Osteoblast (primary cell): ENCODE measurements around the gene CFAP43. TPM values are rescaled to one million over a fixed set of nuclear protein-coding genes. Genes with fewer than 3 reads are reported as not detected.

Experiments
- DNase-seq: peaks from one replicate; pipeline ENCODE4 v3.0.0; 2011; ENCODE audit warnings: low spot score, mixed read lengths; ENCODE audit not compliant: insufficient read length; ENCODE audit errors: missing footprints
- H2AFZ ChIP-seq: 2 replicates; pipeline ENCODE4 v1.6.0; 2011; ENCODE audit warnings: mild to moderate bottlenecking, low read length
- H3K27ac ChIP-seq: 2 replicates; pipeline ENCODE4 v1.5.1; 2011; ENCODE audit warnings: mild to moderate bottlenecking, low read depth, low read length, moderate library complexity
- H3K27me3 ChIP-seq: 2 replicates; pipeline ENCODE4 v1.6.0; 2012; ENCODE audit warnings: mild to moderate bottlenecking, control low read depth, inconsistent platforms, low read length, moderate library complexity; ENCODE audit not compliant: insufficient read depth
- H3K36me3 ChIP-seq: 2 replicates; pipeline ENCODE4 v1.5.1; 2011; ENCODE audit warnings: mild to moderate bottlenecking, low read length, control low read depth, moderate library complexity; ENCODE audit not compliant: insufficient read depth
- H3K4me1 ChIP-seq: 2 replicates; pipeline ENCODE4 v1.5.1; 2011; ENCODE audit warnings: mild to moderate bottlenecking, low read length, control low read depth, moderate library complexity; ENCODE audit not compliant: insufficient read depth
- H3K4me2 ChIP-seq: 2 replicates; pipeline ENCODE4 v1.6.0; 2011; ENCODE audit warnings: mild to moderate bottlenecking, low read length; ENCODE audit not compliant: insufficient read depth
- H3K4me3 ChIP-seq: fragments of 200-600 bp; sonication (generic); 3 replicates; pipeline ENCODE4 v1.5.1; 2012; ENCODE audit warnings: mild to moderate bottlenecking, low read length, inconsistent platforms; ENCODE audit not compliant: insufficient read depth
- H3K79me2 ChIP-seq: 2 replicates; pipeline ENCODE4 v1.6.0; 2012; ENCODE audit warnings: mild to moderate bottlenecking, low read length, control low read depth, inconsistent platforms; ENCODE audit not compliant: insufficient read depth
- H3K9me3 ChIP-seq: 2 replicates; pipeline ENCODE4 v1.5.1; 2011; ENCODE audit warnings: low read depth, low read length, control low read depth
- H4K20me1 ChIP-seq: 2 replicates; pipeline ENCODE4 v1.6.0; 2012; ENCODE audit warnings: mild to moderate bottlenecking, low read length, control low read depth; ENCODE audit not compliant: insufficient read depth
- CTCF ChIP-seq: IDR thresholded peaks from 2 replicates; pipeline ENCODE4 v1.5.1; 2011; ENCODE audit warnings: mild to moderate bottlenecking, low read depth, low read length, moderate library complexity; ENCODE audit errors: extremely low read depth
- total RNA-seq: library from RNA; depleted of rRNA; stranded (reverse); fragments of >200 nt; gene quantifications from 2 replicates; pipeline ENCODE4 v1.2.3, GENCODE V29; 2012

The CFAP43 gene
- total RNA-seq, 1 donor: 0.36 TPM

DNA sequence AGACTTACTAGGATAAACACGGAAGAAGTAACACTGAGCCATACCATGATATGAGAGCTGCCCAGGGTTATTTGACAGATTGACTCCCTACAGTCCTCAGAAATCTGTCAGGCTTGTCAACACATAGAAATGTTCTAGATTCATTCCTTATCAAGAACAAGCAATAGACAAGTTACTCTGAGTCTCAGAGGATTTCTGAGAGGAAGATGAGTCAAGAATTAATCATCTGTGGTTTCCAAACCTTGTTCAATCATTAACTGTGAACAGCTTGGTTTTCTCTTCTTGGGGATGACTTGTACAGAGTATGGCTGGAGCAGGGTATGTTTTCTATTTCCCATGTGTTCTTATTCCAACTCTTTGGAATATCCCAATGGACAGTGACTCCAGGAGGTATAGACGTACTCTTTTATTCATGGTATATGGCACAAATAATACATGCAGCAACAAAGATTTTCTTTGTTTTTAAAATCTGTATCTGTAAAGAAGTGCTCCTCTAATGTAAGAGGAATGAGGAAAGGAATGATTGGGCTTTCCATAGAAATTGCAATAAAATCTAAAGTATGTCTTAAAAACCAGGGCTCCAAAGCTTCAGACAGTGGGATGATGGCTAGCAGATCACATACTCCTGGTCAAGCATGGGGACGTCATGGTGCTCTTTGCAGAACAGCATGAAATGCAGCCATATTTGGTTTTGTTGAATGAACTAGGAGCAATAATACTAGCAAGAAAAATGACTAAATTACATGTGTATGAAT is 122.1 kb downstream of the CFAP43 start:
- H2AFZ ChIP-seq: no peak overlapping the region
- no peak overlapping the region for H3K4me3 ChIP-seq
- peak overlapping the region; percentile 47 for H3K27ac ChIP-seq
- no peaks in the 10 kb centered on the region for H3K36me3 ChIP-seq
- no peak for TF ChIP-seq CTCF
- DNase-seq: no peak
- H3K9me3 ChIP-seq: no peaks in the 10 kb centered on the region
- H3K4me1 ChIP-seq: peaks cover 13% of the 10 kb centered on the region
- peak overlapping the region; percentile 22 for H3K4me2 ChIP-seq
- H4K20me1 ChIP-seq: no peaks in the 10 kb centered on the region
- H3K27me3 ChIP-seq: no peaks in the 10 kb centered on the region
- H3K79me2 ChIP-seq: no peaks in the 10 kb centered on the region

DNA sequence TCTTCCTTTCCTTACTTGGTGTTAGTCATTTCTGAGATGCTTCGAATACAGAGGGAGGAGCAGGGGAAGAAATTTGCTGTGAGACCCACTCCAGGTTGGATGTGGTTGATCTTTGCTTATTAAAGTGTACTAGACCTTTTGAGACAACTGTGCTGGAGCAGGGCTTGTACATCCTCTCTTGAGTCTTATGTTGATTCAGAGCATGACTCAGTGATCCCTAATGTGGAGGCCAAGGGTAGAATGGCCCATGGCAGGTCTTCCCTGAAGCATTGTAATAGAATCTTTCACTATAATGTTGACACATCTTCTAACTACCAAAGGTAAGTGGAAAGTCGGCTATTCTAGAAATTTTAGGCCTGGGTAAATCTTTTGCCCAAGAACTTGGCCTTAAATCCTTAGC is 127.2 kb downstream of the CFAP43 start:
- H3K36me3 ChIP-seq: no peaks in the 10 kb centered on the region
- no peak overlapping the region for H2AFZ ChIP-seq
- H3K27ac ChIP-seq: no peak overlapping the region
- H3K4me3 ChIP-seq: no peak overlapping the region
- H3K79me2 ChIP-seq: no peaks in the 10 kb centered on the region
- no peaks in the 10 kb centered on the region for H3K9me3 ChIP-seq
- H3K4me1 ChIP-seq: peaks cover 6% of the 10 kb centered on the region
- no peaks in the 10 kb centered on the region for H4K20me1 ChIP-seq
- no peaks in the 10 kb centered on the region for H3K27me3 ChIP-seq
- no peak overlapping the region for H3K4me2 ChIP-seq
- DNase-seq: no peak
- TF ChIP-seq CTCF: no peak

DNA sequence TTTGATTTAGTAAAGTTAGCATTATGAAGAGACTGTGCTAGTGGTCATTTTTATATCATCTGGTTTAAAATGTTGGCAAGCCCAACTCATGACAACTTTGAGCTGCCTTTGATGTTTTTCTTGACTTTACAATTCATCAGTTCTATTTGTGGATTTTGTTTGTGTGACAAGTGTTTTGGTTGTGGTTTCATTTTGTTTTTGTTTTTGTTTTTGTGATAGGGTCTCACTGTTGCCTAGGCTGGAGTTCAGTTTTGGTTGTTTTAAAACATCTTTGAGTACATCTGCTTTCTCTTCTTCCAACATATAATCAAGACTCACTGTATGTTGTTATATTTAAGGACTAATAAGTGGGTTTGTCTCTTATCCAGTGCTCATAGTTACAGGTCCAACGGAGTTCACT is 127.7 kb downstream of the CFAP43 start:
- H3K4me1 ChIP-seq: peaks cover 1% of the 10 kb centered on the region
- no peak overlapping the region for H3K27ac ChIP-seq
- no peak for DNase-seq
- H2AFZ ChIP-seq: no peak overlapping the region
- no peaks in the 10 kb centered on the region for H3K9me3 ChIP-seq
- H4K20me1 ChIP-seq: no peaks in the 10 kb centered on the region
- no peak overlapping the region for H3K4me3 ChIP-seq
- no peak for TF ChIP-seq CTCF
- no peaks in the 10 kb centered on the region for H3K36me3 ChIP-seq
- H3K79me2 ChIP-seq: no peaks in the 10 kb centered on the region
- no peaks in the 10 kb centered on the region for H3K27me3 ChIP-seq
- no peak overlapping the region for H3K4me2 ChIP-seq

DNA sequence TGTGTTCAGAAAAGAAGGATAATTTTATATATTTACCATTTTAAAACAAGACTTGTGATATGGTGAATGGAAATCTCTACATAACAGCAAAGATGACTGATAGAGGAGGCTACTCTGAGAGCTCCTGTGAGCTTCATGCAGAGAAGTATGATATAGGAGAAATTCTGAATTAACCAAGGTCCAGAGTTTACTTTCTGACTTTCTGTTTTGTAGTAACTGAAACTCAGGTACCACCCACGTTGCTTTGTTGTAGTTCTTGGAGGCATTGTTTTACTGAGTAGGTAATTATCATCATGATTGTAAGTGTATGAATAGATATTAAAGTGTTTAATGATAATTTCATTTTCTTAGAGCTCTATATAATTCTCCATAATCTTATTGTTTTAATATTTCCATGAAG is 128.2 kb downstream of the CFAP43 start:
- DNase-seq: no peak
- H3K4me1 ChIP-seq: peaks cover 4% of the 10 kb centered on the region

More for the DNA sequence above, 128.2 kb downstream of the CFAP43 start:
- no peak for TF ChIP-seq CTCF
- Histone ChIP-seq H2AFZ (no peak overlapping the region), H3K27me3 (no peaks in the 10 kb centered on the region), H3K79me2 (no peaks in the 10 kb centered on the region), H3K36me3 (no peaks in the 10 kb centered on the region), H4K20me1 (no peaks in the 10 kb centered on the region), H3K9me3 (no peaks in the 10 kb centered on the region), H3K27ac (no peak overlapping the region), H3K4me3 (no peak overlapping the region), H3K4me2 (no peak overlapping the region)
